CD14-positive monocyte (primary cell): ENCODE results near the gene BDH1. TPM values are rescaled to one million over a fixed set of nuclear protein-coding genes. Genes with fewer than 3 reads are reported as not detected.

Experiments used
- DNase-seq, 3 donors: peaks; one replicate each; pipeline ENCODE4 v3.0.0-alpha.2; 2011 to 2022
- H2AFZ ChIP-seq: 2 replicates; pipeline ENCODE4 v1.6.0; 2012; ENCODE audit warnings: mild to moderate bottlenecking, low read depth, low read length, inconsistent platforms; ENCODE audit not compliant: insufficient read depth, poor library complexity, severe bottlenecking
- H3K27ac ChIP-seq, 2 donors: 1 replicate in 1 of 2; 2 replicates in 1 of 2; pipeline ENCODE4 v1.5.1; 2012 to 2013; ENCODE audit warnings: low read length in 2 of 2, control low read depth in 1 of 2, inconsistent platforms in 1 of 2, low read depth in 1 of 2, mild to moderate bottlenecking in 1 of 2
- H3K27me3 ChIP-seq, 2 donors: one replicate each; pipeline versions ENCODE4 v1.6.0 to v1.6.1; 2011 to 2013; ENCODE audit warnings: low read length in 2 of 2; ENCODE audit not compliant: control insufficient read depth in 2 of 2, insufficient read depth in 2 of 2
- H3K36me3 ChIP-seq, 2 donors: replicated peaks in 1 of 2; 1 replicate in 1 of 2; 2 replicates in 1 of 2; pipeline versions ENCODE4 v1.5.1 to v1.6.1; 2012 to 2013; ENCODE audit warnings: low read length in 2 of 2, control low read depth in 1 of 2, inconsistent platforms in 1 of 2, mild to moderate bottlenecking in 1 of 2; ENCODE audit not compliant: insufficient read depth in 2 of 2, control insufficient read depth in 1 of 2
- H3K4me1 ChIP-seq, 2 donors: 1 replicate in 1 of 2; 2 replicates in 1 of 2; pipeline versions ENCODE4 v1.5.1 to v1.6.1; 2012 to 2013; ENCODE audit warnings: low read length in 2 of 2, control low read depth in 1 of 2, inconsistent platforms in 1 of 2, mild to moderate bottlenecking in 1 of 2, moderate library complexity in 1 of 2; ENCODE audit not compliant: insufficient read depth in 2 of 2, control insufficient read depth in 1 of 2
- H3K4me2 ChIP-seq: replicated peaks from 2 replicates; pipeline ENCODE3; 2012; ENCODE audit warnings: low read length, moderate library complexity, mild to moderate bottlenecking; ENCODE audit not compliant: poor library complexity, severe bottlenecking; ENCODE audit errors: extremely low read depth
- H3K4me3 ChIP-seq, 3 experiments: fragments of 200-600 bp in 1 of 3; sonication (generic) in 1 of 3; replicated peaks in 1 of 3; 1 replicate in 2 of 3; 2 replicates in 1 of 3; pipeline ENCODE4 v1.5.1; 2011 to 2013; ENCODE audit warnings: low read length in 3 of 3, mild to moderate bottlenecking in 3 of 3, control low read depth in 2 of 3, low read depth in 2 of 3, inconsistent platforms in 1 of 3, moderate library complexity in 1 of 3
- H3K79me2 ChIP-seq: 2 replicates; pipeline ENCODE4 v1.6.0; 2012; ENCODE audit warnings: mild to moderate bottlenecking, control low read depth, inconsistent platforms, low read length, moderate library complexity; ENCODE audit not compliant: insufficient read depth
- H3K9ac ChIP-seq: 2 replicates; pipeline ENCODE4 v1.6.0; 2017; ENCODE audit warnings: low read length, mild to moderate bottlenecking; ENCODE audit not compliant: insufficient read depth, poor library complexity, severe bottlenecking
- H3K9me3 ChIP-seq, 2 donors: replicated peaks in 1 of 2; 1 replicate in 1 of 2; 2 replicates in 1 of 2; pipeline versions ENCODE4 v1.5.1 to v1.6.1; 2012 to 2013; ENCODE audit warnings: low read length in 2 of 2, control low read depth in 1 of 2; ENCODE audit not compliant: control insufficient read depth in 1 of 2, insufficient read depth in 1 of 2
- H4K20me1 ChIP-seq: 2 replicates; pipeline ENCODE4 v1.6.0; 2012; ENCODE audit warnings: mild to moderate bottlenecking, low read length, control low read depth, moderate library complexity; ENCODE audit not compliant: insufficient read depth
- H3K27ac Mint-ChIP-seq, 7 donors: one replicate each; pipeline ENCODE4 v1.8.0; 2020; ENCODE audit warnings: mild to moderate bottlenecking in 7 of 7, mixed read lengths in 7 of 7, moderate library complexity in 6 of 7, inconsistent platforms in 2 of 7
- H3K27me3 Mint-ChIP-seq, 3 donors: one replicate each; pipeline ENCODE4 v1.8.0; 2021 to 2022; ENCODE audit warnings: low read depth in 3 of 3, mild to moderate bottlenecking in 3 of 3, mixed read lengths in 3 of 3, moderate library complexity in 3 of 3, inconsistent platforms in 1 of 3
- H3K36me3 Mint-ChIP-seq, 2 donors: one replicate each; pipeline ENCODE4 v1.8.0; 2020; ENCODE audit warnings: mixed read lengths in 2 of 2, inconsistent platforms in 1 of 2, mild to moderate bottlenecking in 1 of 2
- H3K4me1 Mint-ChIP-seq: one replicate; pipeline ENCODE4 v1.8.0; 2020; ENCODE audit warnings: mild to moderate bottlenecking, mixed read lengths
- H3K4me3 Mint-ChIP-seq, 2 donors: one replicate each; pipeline ENCODE4 v1.8.0; 2020; ENCODE audit warnings: mild to moderate bottlenecking in 2 of 2, mixed read lengths in 2 of 2, moderate library complexity in 1 of 2
- H3K9me3 Mint-ChIP-seq, 7 donors: one replicate each; pipeline ENCODE4 v1.8.0; 2020 to 2022; ENCODE audit warnings: mixed read lengths in 7 of 7, mild to moderate bottlenecking in 6 of 7, moderate library complexity in 6 of 7, inconsistent platforms in 2 of 7
- CTCF ChIP-seq: fragments of 200-600 bp; IDR thresholded peaks from one replicate; pipeline ENCODE4 v1.8.0; 2022; ENCODE audit warnings: antibody characterized with exemption, mild to moderate bottlenecking
- WGBS: methylation state at CpG from one replicate; pipeline ENCODE4 v1.1.5; 2013; ENCODE audit warnings: missing lambda C conversion rate; ENCODE audit not compliant: insufficient coverage; 5-methylcytosine and 5-hydroxymethylcytosine counted together
- intact Hi-C, 2 donors: fragments of 100-400 bp; cut with micrococcal nuclease; formaldehyde crosslinking; loops; one replicate each; pipeline versions ENCODE4 v1.15.0 to v1.15.1; 2023
- polyA plus RNA-seq, 3 donors: library from polyadenylated mRNA; depleted of rRNA in 1 of 3; unstranded in 2 of 3; stranded (reverse) in 1 of 3; fragments of 300-500 nt in 2 of 3; fragments of >200 nt in 1 of 3; fragmentation: Illumina TruSeq in 2 of 3; gene quantifications; 1 replicate in 2 of 3; 2 replicates in 1 of 3; pipeline ENCODE4 v1.2.3, GENCODE V29; 2012 to 2021

Gene BDH1
- polyA plus RNA-seq, 3 donors, result 2.8 to 5.3 (median 5.2) TPM

GRCh38 chr3:197463279-197463678 is 92.5 kb downstream of the BDH1 start:
- no peak for TF ChIP-seq CTCF
- Mint-ChIP-seq H3K4me3 (no peak overlapping the region), H3K27me3 (peaks cover 12 to 43% (median 17%) of the 10 kb centered on the region in 3 donors), H3K27ac (no peak overlapping the region), H3K4me1 (no peaks in the 10 kb centered on the region), H3K36me3 (no peaks in the 10 kb centered on the region), H3K9me3 (peaks cover 0 to 2% (median 0%) of the 10 kb centered on the region in 7 donors)
- H3K4me2 ChIP-seq, result no peak overlapping the region
- no peaks in the 10 kb centered on the region for H3K79me2 ChIP-seq
- DNase-seq, result no peak
- H2AFZ ChIP-seq, result no peak overlapping the region
- H3K27me3 ChIP-seq, result peaks cover 0 to 9% of the 10 kb centered on the region in 2 donors
- intact Hi-C loops, result loop anchor here in 1 of 2 donors (5.0 kb wide), 1 partner anchor 156 kb away; no protein-coding TSS in a partner anchor
- no peak overlapping the region for H3K27ac ChIP-seq
- H3K9me3 ChIP-seq, result no peaks in the 10 kb centered on the region
- H3K4me1 ChIP-seq, result no peaks in the 10 kb centered on the region
- H3K4me3 ChIP-seq, result no peak overlapping the region
- WGBS, result no CpG with 5 or more reads among the region's 3 CpGs
- no peaks in the 10 kb centered on the region for H3K36me3 ChIP-seq
- no peak overlapping the region for H3K9ac ChIP-seq
- no peaks in the 10 kb centered on the region for H4K20me1 ChIP-seq

GRCh38 chr3:197462808-197463207 is 93.0 kb downstream of the BDH1 start:
- DNase-seq, result no peak
- H3K36me3 ChIP-seq, result no peaks in the 10 kb centered on the region
- H3K9ac ChIP-seq, result no peak overlapping the region
- intact Hi-C loops, result loop anchor here in 1 of 2 donors (5.0 kb wide), 1 partner anchor 156 kb away; no protein-coding TSS in a partner anchor
- no peaks in the 10 kb centered on the region for H3K4me1 ChIP-seq
- Mint-ChIP-seq H3K36me3 (no peaks in the 10 kb centered on the region), H3K4me1 (no peaks in the 10 kb centered on the region), H3K4me3 (no peak overlapping the region), H3K9me3 (peaks cover 0 to 2% (median 0%) of the 10 kb centered on the region in 7 donors), H3K27ac (no peak overlapping the region), H3K27me3 (peaks cover 12 to 38% (median 13%) of the 10 kb centered on the region in 3 donors)
- H3K9me3 ChIP-seq, result no peaks in the 10 kb centered on the region
- H2AFZ ChIP-seq, result no peak overlapping the region
- H3K27me3 ChIP-seq, result peaks cover 0 to 9% of the 10 kb centered on the region in 2 donors
- H4K20me1 ChIP-seq, result no peaks in the 10 kb centered on the region
- TF ChIP-seq CTCF, result no peak
- no peaks in the 10 kb centered on the region for H3K79me2 ChIP-seq
- WGBS, result 54% methylated on average over 2 of the region's 7 CpGs
- H3K27ac ChIP-seq, result no peak overlapping the region
- no peak overlapping the region for H3K4me2 ChIP-seq
- H3K4me3 ChIP-seq, result no peak overlapping the region
